C4-2B (cell line): ENCODE measurements around the gene CHKA.

Experiments used
- H3K27ac ChIP-seq: fragments of 450-650 bp; 2 replicates; pipeline ENCODE4 v1.5.1; 2017
- ZFX ChIP-seq: fragments of 450-650 bp; IDR thresholded peaks from 2 replicates; pipeline ENCODE4 v1.6.1; 2017
- TF ChIP-seq, protein P1 (sequence below): fragments of 450-650 bp; conservative IDR thresholded peaks from 2 replicates; pipeline ENCODE4 v1.5.1; 2017; ENCODE audit warnings: mild to moderate bottlenecking

Gene CHKA

DNA sequence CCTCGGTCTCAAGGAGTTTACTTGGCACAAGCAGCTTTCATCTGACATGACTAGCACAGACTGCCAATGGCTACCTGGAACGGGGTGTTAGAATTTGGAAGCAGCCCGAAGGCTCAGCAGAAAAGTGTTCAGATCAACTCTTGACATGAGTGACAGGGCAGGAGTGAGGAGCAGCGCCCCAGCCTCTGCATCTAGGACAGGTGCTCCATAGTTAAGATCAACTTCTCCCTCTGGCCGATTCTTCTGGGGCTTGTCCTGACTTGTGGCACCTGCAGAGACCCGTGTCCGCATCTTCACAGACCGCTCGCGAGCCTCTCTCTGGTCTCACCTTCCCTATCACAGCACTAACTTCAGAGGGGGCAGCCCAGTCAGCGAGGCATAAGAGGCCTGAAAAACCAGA is 42.5 kb upstream of the CHKA start:
- TF ChIP-seq ZFX: no peak
- TF ChIP-seq, protein P1, sequence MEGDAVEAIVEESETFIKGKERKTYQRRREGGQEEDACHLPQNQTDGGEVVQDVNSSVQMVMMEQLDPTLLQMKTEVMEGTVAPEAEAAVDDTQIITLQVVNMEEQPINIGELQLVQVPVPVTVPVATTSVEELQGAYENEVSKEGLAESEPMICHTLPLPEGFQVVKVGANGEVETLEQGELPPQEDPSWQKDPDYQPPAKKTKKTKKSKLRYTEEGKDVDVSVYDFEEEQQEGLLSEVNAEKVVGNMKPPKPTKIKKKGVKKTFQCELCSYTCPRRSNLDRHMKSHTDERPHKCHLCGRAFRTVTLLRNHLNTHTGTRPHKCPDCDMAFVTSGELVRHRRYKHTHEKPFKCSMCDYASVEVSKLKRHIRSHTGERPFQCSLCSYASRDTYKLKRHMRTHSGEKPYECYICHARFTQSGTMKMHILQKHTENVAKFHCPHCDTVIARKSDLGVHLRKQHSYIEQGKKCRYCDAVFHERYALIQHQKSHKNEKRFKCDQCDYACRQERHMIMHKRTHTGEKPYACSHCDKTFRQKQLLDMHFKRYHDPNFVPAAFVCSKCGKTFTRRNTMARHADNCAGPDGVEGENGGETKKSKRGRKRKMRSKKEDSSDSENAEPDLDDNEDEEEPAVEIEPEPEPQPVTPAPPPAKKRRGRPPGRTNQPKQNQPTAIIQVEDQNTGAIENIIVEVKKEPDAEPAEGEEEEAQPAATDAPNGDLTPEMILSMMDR: no peak
- H3K27ac ChIP-seq: no peak overlapping the region

DNA sequence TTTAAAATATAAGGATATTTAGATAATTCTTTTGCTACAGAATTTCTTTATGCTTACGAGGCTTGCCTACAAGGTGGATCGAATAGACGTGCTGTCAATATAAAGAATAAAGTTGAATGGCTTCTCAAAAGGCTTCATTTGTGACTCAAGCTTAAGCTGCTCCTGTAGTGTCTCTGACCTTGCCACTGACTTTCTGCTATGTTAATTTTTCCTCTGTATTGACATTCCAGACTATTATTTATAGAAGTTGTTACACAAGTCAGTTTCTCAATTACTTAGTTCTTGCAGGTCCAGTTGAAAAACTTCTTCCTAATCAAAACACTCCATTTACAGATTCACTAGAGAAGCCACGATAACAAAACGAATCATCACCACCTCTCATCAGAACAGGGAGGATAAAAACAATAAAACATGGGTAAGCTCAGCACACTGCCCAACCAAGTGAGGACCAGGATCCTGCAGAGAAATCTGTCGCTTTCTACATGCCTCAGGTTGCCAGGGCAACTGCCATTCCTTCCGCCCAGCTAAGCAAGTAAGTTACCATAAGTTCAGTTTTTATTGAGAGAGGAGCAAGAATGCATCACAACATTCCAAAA is 39.0 kb upstream of the CHKA start:
- H3K27ac ChIP-seq: no peak overlapping the region
- TF ChIP-seq, protein P1: no peak
- TF ChIP-seq ZFX: no peak

DNA sequence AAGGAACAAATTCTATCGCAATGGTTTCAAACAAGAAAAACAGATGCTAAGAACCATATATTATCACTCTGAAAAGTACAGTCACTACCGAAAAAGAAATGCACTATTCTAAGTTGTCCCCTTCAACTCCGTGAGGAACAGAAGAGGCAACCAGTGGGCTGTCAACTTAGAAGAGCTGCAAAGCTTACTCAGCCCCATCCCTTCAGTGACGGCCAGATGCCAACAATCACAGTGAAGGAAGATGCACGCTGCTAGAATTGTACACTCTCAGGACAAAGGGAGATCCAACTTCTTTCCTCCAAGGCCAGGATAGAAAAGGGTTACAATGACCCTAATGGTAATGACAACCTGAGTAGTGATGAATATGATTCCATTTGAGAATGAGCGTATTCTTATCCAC is 38.5 kb upstream of the CHKA start:
- H3K27ac ChIP-seq: no peak overlapping the region
- TF ChIP-seq, protein P1: no peak
- no peak for TF ChIP-seq ZFX

DNA sequence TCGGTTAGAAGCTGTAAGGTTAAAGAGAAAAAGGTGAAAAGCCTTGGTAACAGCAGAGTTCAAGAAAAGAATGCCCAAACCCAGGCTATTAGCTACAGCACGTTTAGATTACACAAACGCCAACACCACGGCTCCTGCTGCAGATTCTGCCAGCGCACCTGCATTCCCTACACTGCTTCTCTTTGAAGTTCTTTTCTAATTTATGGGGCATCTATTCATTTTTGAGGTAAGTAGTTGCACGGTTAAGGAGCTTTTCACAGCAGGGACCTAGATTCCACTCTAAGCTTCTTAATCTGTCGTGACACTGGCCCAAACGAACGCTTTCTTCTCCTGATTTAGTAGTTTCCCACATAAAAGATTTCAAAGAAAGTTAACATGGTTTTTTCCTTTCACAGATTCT is 38.0 kb upstream of the CHKA start:
- no peak overlapping the region for H3K27ac ChIP-seq

DNA sequence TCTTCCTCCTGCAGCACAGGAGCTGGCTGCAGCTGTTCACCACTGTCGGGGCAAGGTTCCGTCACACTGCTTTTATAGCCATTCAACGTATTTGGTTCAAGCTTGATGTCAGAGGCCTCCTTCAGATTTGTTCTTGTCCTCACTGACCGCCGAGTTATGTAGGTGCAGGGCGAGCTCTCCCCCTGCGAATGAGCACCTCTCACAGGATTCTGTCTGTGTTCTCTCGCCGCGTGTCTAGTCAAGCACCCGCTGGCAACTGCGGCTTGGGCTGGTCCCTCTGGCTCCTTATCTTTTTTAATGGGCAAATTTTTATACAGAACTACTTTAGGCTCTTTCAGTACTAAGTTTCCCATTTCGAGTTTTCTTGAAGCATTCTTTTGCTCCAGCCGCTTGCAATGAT is 37.4 kb upstream of the CHKA start:
- no peak overlapping the region for H3K27ac ChIP-seq
- TF ChIP-seq, protein P1: no peak

More for the DNA sequence above, 38.0 kb upstream of the CHKA start:
- TF ChIP-seq ZFX: no peak
- TF ChIP-seq, protein P1: no peak

DNA sequence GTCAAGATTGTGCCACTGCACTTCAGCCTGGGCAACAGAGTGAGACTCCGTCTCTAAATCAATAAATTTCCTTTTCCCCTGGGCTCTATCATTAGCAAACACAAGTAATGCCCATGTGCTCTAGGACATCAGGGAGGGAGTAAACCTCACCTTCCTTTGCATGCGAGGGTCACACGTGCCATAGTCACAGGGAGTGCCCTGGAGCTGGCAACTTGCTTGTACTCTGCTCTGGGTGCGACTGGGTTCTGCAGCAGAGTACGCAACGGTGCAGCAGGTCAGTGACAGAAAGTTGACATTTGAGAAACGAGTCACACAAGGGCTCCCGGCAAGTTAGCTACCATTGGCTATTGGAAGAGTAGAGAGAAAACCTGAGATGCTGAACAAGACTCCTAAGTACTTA is 32.6 kb upstream of the CHKA start:
- H3K27ac ChIP-seq: no peak overlapping the region
- TF ChIP-seq ZFX: no peak
- TF ChIP-seq, protein P1: no peak

DNA sequence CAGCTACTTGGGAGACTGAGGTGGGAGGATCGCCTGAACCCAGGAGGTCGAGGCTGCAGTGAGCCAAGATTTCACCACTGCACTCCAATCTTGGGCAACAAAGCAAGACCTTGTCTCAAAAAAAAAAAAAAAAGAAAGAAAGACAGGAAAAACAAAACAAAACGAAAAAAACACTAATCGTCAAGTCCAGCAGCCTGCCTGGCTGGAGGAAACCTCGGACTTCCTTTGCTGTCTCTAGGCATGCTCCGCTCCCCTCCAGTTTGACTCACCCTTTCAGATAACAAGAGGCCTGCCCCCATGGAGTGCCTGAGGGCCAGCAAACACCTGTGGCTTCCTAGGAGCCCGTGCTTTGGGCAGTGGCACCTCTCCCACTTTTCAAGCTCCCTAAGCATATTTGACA is 28.8 kb upstream of the CHKA start:
- TF ChIP-seq ZFX: no peak
- TF ChIP-seq, protein P1: no peak
- no peak overlapping the region for H3K27ac ChIP-seq
